ENCODE results near the gene TPCN1. TPM values are rescaled to one million over a fixed set of nuclear protein-coding genes. Genes with fewer than 3 reads are reported as not detected.

Gene TPCN1
- total and polyA plus RNA-seq, 2 donors: 19.3 to 39.3 TPM

DNA sequence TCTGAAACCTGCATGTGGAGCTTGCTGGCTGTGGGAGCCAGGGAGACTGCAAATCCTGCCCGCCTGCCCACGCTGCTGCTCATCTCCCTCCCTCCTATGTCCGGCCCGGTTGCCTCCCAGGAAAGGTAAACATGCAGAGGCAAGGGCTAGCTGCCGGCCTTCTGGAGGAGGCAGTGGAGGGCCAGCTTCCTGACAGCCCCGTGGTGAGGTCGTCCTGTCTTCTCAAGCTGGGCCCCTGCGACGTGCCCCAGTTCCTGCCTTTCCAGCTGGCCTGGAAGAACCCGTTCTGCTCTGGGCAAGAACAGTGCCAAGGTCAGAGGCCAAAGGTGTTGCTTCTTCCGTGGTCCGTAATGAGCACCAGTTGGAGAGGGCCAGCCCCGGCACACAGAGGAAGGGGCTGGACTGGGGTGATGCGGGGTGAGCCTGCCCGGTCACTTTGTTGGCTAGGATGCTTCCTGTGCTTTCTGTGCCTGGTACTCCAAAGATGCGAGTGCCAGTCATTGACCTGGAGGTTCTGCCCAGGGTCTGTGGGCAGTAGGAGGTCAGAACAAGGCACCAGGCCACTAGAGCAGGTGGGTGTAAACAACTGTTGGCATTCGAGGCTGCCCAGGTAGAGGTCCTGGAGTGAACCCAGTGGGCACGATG is 25.3 kb downstream of the TPCN1 start:
- Histone ChIP-seq H3K4me1 (ENCODE audit: insufficient read depth) (no peaks in the 10 kb centered on the region), H3K27ac (ENCODE audit: low read depth) (peak overlapping the region; percentile 83), H3K4me3 (ENCODE audit: low read depth, low read length) (no peak overlapping the region), H3K36me3 (ENCODE audit: insufficient read depth) (no peaks in the 10 kb centered on the region)
- DNase-seq (ENCODE audit: extremely low spot score): no peak
- WGBS: 47% methylated on average over 18 of the region's 18 CpGs

DNA sequence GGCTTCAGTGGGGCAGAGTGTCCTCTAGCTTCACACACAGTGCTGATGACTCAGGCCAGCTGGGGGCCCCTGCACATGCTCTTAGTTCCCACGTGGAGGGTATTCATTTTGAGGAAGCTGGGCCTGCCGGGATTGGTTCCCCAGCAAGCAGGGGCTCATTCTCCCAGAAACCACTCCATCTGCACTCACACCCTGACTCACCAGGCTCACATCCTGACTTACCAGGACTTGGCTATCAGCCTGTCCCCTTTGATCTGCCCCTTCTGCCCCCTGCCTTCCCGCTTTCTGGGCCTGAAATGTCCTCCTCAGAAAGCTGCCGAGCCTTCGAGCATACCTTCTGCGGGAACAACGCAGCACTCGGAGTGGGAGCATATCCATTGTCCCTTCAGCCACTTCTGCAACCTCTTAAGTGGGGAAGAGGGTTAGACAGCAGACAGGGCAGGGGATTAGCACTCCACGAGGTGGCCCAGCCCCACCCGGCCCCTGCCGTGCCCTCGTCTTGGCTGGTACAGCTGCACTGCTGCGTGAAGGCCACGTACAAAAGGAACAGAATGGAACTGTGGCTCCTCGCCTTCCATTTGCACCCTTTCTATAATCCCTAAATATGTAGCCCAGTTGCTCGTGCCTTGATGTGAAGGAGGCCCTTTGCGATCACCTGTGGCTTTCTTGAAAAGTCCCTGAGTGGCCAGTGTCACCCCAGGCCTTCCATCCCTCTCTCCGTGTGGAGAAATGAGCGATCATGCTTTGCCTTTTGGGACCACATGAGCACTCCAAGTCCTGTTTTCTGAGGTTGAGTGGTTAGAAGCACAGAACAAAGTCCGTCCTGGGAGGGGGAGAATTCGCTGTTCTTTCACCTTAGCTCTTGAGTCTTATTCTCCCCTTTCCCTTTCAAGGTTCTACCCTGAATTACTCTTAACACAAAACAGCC is 26.1 kb downstream of the TPCN1 start:
- Histone ChIP-seq H3K4me1 (ENCODE audit: insufficient read depth) (no peaks in the 10 kb centered on the region), H3K27ac (ENCODE audit: low read depth) (peak overlapping the region; percentile 83), H3K36me3 (ENCODE audit: insufficient read depth) (no peaks in the 10 kb centered on the region), H3K4me3 (ENCODE audit: low read depth, low read length) (no peak overlapping the region)
- 90% methylated on average over 21 of the region's 21 CpGs for WGBS
- DNase-seq (ENCODE audit: extremely low spot score): no peak

DNA sequence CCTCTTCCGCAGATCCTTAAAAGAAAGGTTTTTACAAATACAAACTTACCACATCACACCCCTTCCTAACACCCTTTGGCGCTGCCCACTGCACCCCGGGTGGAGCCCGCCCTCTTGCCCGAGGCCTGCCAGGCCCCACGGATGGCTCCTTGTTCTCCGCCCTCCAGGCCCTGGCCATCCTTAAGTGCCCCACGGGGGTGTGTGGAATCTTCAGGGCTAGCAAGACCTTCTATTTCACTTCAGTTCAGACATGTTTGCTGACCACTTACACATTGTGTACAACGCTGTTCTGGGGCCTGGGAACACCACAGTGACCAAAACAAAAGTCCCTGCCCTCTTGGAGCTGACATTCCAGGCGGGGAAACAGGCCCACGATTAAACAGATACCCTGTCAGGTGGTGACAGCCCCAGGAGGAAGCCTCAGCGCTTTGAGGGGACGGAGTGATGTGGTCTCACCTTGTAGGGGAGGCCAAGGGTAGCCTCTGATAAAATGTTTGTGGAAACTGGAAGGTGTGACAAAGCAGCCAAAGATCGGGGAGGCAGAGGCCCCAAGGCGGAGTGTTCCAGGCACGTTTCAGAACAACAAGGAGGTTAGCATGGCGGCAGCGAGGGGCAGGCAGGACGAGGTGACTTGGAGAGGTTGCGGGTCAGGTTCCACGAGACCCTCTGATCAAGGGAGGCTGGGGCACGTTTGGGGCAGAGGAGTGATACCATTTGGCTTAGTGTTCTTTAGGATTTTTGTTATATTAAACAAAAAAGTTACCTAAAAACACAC is 27.0 kb downstream of the TPCN1 start:
- WGBS: 90% methylated on average over 22 of the region's 22 CpGs
- H3K4me3 ChIP-seq (ENCODE audit: low read depth, low read length): no peak overlapping the region
- no peaks in the 10 kb centered on the region for H3K36me3 ChIP-seq (ENCODE audit: insufficient read depth)
- DNase-seq (ENCODE audit: extremely low spot score): no peak
- H3K27ac ChIP-seq (ENCODE audit: low read depth): no peak overlapping the region
- no peaks in the 10 kb centered on the region for H3K4me1 ChIP-seq (ENCODE audit: insufficient read depth)

DNA sequence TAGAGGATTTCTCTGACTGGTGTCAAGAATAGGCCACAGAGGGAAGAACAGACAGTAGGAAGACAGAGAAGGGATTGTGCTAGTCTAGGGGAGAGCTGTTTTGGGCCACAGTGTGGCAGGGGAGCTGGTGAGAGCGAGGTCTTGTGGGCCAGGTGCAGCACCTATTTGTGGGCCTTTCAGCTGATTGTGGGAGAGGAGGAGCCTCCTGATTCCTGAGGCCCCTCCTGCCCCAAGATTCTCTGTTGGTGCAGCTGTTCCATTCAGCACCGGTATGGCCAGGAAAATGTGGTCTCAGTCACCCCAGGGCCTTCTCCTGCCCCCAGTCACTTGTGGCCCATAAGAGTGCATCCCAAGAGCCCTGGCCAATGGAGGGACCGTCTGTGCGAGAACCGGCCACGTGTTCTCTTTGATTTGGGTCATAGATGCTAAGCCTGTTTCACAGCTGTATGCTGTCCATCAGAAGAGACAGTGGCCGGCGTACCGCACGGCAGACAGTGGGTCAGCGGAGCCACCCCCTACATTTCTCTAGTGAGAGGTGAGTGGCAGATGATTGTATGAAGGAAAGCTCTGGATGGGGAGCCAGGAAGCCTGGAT is 27.7 kb downstream of the TPCN1 start:
- Histone ChIP-seq H3K27ac (ENCODE audit: low read depth) (no peak overlapping the region), H3K4me3 (ENCODE audit: low read depth, low read length) (no peak overlapping the region), H3K4me1 (ENCODE audit: insufficient read depth) (no peaks in the 10 kb centered on the region), H3K36me3 (ENCODE audit: insufficient read depth) (no peaks in the 10 kb centered on the region)
- no peak for DNase-seq (ENCODE audit: extremely low spot score)
- WGBS: 96% methylated on average over 11 of the region's 11 CpGs

DNA sequence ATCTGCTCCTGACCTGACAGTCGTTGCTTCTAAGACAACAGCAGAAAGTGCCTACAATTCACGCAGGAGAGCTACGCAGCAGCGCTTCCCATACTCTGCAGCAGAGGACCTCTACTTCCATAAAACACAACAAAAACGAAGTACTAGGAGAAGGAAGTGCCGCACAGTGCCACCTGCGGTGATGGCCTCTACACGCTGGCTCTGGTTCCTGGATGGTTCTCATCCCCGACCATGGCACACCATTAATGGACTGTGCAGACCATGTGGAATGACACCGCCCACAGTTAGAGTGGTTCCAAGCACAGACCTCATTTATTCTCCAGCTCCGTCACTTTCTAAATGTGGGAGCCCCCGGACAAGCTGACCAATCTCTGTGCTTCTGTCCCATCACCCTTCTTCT is 28.3 kb downstream of the TPCN1 start:
- H3K27ac ChIP-seq (ENCODE audit: low read depth): no peak overlapping the region
- DNase-seq (ENCODE audit: extremely low spot score): no peak
- no peaks in the 10 kb centered on the region for H3K4me1 ChIP-seq (ENCODE audit: insufficient read depth)
- H3K4me3 ChIP-seq (ENCODE audit: low read depth, low read length): no peak overlapping the region
- WGBS: 93% methylated on average over 12 of the region's 12 CpGs
- H3K36me3 ChIP-seq (ENCODE audit: insufficient read depth): no peaks in the 10 kb centered on the region

DNA sequence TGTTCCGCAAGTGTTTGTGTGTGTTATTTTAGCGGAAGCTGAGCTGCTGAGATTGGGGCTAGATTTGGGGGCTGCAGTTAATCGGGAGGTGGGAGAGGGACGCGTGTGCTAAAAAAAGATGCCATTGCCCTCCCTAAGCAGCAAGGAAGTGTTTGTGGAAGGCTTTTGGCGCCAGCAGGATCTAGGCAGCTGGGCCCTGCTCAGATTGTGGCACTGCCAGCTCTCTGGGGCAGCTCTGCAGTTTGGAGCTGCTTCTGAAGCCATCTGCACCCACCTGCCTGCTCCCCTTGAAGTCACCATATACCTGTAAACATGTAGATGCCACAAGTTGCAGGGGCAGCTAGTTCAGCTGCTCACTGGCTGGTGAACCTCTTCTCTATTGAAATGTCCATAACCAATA is 28.8 kb downstream of the TPCN1 start:
- no peaks in the 10 kb centered on the region for H3K4me1 ChIP-seq (ENCODE audit: insufficient read depth)
- no peaks in the 10 kb centered on the region for H3K36me3 ChIP-seq (ENCODE audit: insufficient read depth)
- no peak overlapping the region for H3K4me3 ChIP-seq (ENCODE audit: low read depth, low read length)
- WGBS: 95% methylated on average over 6 of the region's 6 CpGs
- no peak overlapping the region for H3K27ac ChIP-seq (ENCODE audit: low read depth)
- no peak for DNase-seq (ENCODE audit: extremely low spot score)

DNA sequence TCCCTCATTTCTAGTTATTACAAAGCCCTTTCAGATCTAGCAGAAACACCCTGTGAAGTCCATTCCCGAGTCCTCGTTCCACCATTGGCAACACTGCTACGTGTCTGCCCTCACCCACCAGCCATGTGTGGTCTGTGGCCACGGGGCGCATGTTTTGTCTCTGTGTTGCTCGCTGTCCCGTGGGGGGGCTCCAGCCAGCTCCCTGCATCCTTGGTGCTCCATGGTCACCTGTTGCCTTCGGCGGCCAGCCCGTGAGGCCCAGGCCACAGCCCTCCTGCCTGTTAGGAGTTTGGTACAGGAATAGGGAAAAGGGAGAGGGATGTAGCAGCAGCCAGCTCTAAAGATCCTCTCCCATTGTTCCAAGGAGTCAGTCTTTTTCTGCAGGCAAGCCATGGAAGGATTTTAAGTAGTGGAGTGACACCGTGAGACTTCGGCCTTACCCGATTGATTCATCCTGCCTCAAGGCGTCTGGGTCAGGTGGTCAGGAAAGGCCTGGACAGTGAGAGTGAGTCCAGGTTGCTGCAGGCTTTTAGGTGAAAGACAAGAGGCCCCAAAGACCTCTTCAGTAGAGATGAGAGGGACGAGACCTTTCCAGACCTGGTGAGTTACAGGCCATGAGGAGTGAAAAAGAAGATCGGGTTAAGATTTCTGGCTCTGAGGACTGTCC is 30.3 kb downstream of the TPCN1 start:
- Histone ChIP-seq H3K36me3 (ENCODE audit: insufficient read depth) (no peaks in the 10 kb centered on the region), H3K4me1 (ENCODE audit: insufficient read depth) (no peaks in the 10 kb centered on the region), H3K27ac (ENCODE audit: low read depth) (no peak overlapping the region), H3K4me3 (ENCODE audit: low read depth, low read length) (no peak overlapping the region)
- no peak for DNase-seq (ENCODE audit: extremely low spot score)
- 95% methylated on average over 16 of the region's 16 CpGs for WGBS

DNA sequence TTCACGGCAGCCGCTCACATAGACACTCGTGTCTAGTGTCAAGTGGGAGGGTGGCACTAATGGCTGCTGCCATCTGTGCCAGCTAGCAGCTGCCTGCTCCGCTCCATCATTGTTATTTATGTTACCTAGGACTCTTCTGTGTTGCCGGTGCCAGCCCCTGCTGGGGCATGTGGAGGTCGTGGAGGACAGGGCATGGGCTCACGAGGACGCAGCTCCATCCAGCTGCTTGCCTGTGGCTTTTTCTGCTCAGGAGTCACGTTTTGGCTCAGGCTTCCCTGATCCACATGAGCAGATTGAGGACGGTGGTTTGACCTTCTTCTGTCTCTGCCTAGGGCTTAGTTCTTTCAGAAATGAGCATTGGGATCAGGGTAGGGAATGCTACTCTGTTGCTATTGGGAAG is 31.2 kb downstream of the TPCN1 start:
- WGBS: 94% methylated on average over 10 of the region's 10 CpGs
- DNase-seq (ENCODE audit: extremely low spot score): no peak
- H3K4me3 ChIP-seq (ENCODE audit: low read depth, low read length): no peak overlapping the region
- H3K4me1 ChIP-seq (ENCODE audit: insufficient read depth): no peaks in the 10 kb centered on the region
- no peaks in the 10 kb centered on the region for H3K36me3 ChIP-seq (ENCODE audit: insufficient read depth)
- no peak overlapping the region for H3K27ac ChIP-seq (ENCODE audit: low read depth)

DNA sequence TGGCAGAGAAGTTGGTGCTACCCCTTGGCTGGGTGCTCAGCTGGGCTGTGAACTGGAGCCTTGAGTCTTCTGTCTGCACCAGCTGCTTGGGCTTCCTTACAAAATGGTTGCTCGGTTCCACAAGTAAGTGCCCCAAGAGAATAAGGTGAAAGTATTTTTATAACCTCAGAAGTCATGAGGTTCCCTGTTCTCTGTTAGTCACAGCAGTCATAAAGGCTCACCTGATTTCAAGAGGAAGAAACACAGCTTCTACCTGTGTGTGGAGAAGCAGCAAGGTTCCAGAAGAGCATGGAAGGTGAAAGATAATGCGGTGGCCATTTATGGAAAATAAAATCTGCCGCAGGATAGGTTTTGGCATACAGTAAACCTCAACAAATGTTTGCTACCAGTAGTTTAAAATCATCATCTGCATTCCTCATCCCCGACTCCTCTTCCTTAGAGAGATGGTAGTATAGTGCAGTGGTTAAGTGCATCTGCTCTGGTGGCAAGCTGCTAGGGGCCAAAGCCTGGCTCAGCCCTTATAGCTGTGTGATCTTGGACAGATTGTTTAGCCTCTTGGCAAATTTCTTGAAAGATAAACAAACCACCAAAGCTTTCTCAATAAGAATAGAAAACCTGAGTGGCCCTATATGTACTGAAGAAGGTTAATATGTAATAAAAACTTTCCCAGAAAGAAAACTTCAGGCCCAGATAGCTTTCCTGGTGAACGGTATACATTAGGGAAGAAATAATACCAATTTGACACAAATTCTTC is 32.4 kb downstream of the TPCN1 start:
- Histone ChIP-seq H3K36me3 (ENCODE audit: insufficient read depth) (no peaks in the 10 kb centered on the region), H3K4me1 (ENCODE audit: insufficient read depth) (no peaks in the 10 kb centered on the region), H3K4me3 (ENCODE audit: low read depth, low read length) (no peak overlapping the region), H3K27ac (ENCODE audit: low read depth) (no peak overlapping the region)
- 97% methylated on average over 5 of the region's 5 CpGs for whole genome bisulfite sequencing
- no peak for DNase-seq (ENCODE audit: extremely low spot score)

DNA sequence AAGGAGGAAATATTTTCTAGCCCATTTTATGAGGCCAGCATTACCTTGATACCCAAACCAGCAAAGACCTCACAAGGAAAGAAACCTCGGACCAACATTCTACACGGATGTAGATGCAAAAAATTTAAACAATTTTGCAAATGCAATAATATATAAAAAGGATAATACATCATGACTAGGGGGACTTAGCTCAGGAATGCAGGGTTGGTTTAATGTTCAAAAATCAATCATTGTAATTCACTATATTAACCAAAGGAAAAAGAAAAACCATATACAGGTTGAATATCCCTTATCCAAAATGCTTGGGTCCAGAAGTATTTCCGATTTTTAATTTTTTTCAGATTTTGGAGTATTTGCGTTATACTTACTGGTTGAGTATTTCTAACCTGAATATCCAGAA is 33.0 kb downstream of the TPCN1 start:
- Histone ChIP-seq H3K36me3 (ENCODE audit: insufficient read depth) (no peaks in the 10 kb centered on the region), H3K27ac (ENCODE audit: low read depth) (no peak overlapping the region), H3K4me1 (ENCODE audit: insufficient read depth) (no peaks in the 10 kb centered on the region), H3K4me3 (ENCODE audit: low read depth, low read length) (no peak overlapping the region)
- no peak for DNase-seq (ENCODE audit: extremely low spot score)
- 96% methylated on average over 4 of the region's 4 CpGs for WGBS

DNA sequence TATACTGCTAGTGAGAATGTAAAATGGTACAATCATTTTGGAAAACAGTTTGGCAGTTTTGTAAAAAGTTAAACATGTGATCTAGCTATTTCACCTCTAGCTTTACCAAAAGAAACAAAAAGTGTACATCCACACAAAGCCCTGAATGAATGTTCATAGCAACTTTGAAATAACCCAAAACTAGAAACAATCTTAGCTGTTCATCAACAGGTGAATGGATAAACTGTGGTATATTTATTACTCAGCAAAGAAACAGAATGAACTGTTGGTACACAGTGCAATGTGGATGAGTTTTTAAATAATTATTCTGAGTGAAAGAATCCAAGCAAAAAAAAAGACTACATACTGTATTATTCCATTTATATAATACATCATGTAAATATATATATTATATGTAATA is 36.3 kb downstream of the TPCN1 start:
- Histone ChIP-seq H3K4me1 (ENCODE audit: insufficient read depth) (no peaks in the 10 kb centered on the region), H3K36me3 (ENCODE audit: insufficient read depth) (no peaks in the 10 kb centered on the region), H3K4me3 (ENCODE audit: low read depth, low read length) (no peak overlapping the region), H3K27ac (ENCODE audit: low read depth) (no peak overlapping the region)
- no peak for DNase-seq (ENCODE audit: extremely low spot score)

DNA sequence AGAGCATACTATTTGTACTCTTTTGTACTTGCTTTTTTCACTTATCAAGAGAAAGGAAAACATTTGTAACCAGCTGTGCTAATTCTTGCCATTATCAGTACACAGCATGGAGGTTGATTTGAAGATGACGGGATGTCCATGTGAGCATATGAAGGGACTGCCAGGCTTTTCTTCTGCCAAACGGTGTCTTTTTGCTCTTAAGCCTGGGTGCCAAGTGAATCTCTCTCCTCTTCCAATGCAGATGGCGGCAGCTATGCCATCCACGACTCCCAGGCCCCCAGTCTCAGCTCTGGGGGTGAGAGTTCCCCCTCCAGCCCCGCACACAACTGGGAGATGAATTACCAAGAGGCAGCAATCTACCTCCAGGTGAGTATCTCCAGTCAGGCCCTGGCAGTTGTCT is 38.9 kb downstream of the TPCN1 start:
- H3K27ac ChIP-seq (ENCODE audit: low read depth): peak overlapping the region; percentile 69
- 73% methylated on average over 5 of the region's 5 CpGs for WGBS
- DNase-seq (ENCODE audit: extremely low spot score): no peak
- no peak overlapping the region for H3K4me3 ChIP-seq (ENCODE audit: low read depth, low read length)
- H3K36me3 ChIP-seq (ENCODE audit: insufficient read depth): no peaks in the 10 kb centered on the region
- no peaks in the 10 kb centered on the region for H3K4me1 ChIP-seq (ENCODE audit: insufficient read depth)
